Neural cell (in vitro differentiated cells): Measurements from ENCODE around the gene RABGGTB. TPM values are rescaled to one million over a fixed set of nuclear protein-coding genes. Genes with fewer than 3 reads are reported as not detected.
"Not testable (repeated sequence)": the region's sequence is repeated elsewhere in the genome, so short reads cannot be mapped to it uniquely, and the experiment has no call there.

ENCODE experiments used
- H2AFZ ChIP-seq: fragments of 200-600, 300-800 bp; sonication (generic), shearing (Covaris generic); 2 replicates; pipeline ENCODE4 v1.6.0; 2014; ENCODE audit warnings: low read depth, mild to moderate bottlenecking, antibody characterized with exemption, low read length, moderate library complexity
- H3F3A ChIP-seq: fragments of 200-600 bp; shearing (Covaris generic); 2 replicates; pipeline ENCODE4 v1.6.1; 2016; ENCODE audit warnings: mild to moderate bottlenecking, moderate library complexity, mixed read lengths, antibody characterized with exemption, low read length; ENCODE audit not compliant: insufficient read depth, poor library complexity, severe bottlenecking
- H3K27ac ChIP-seq: fragments of 200-600, 300-800 bp; sonication (generic), shearing (Covaris generic); 2 replicates; pipeline ENCODE4 v1.5.1; 2014; ENCODE audit warnings: mild to moderate bottlenecking, low read length, moderate library complexity
- H3K27me3 ChIP-seq: fragments of 300-800, 200-600 bp; sonication (generic), shearing (Covaris generic); 2 replicates; pipeline ENCODE4 v1.6.0; 2014; ENCODE audit warnings: mild to moderate bottlenecking, low read depth, low read length, moderate library complexity; ENCODE audit not compliant: insufficient read depth
- H3K36me3 ChIP-seq: fragments of 300-800, 200-600 bp; sonication (generic), shearing (Covaris generic); 2 replicates; pipeline ENCODE4 v1.5.1; 2014; ENCODE audit warnings: mild to moderate bottlenecking, antibody characterized with exemption, low read length, moderate library complexity; ENCODE audit not compliant: insufficient read depth
- H3K4me2 ChIP-seq: fragments of 300-800, 200-600 bp; sonication (generic), shearing (Covaris generic); 2 replicates; pipeline ENCODE4 v1.6.0; 2014; ENCODE audit warnings: mild to moderate bottlenecking, low read length
- H3K4me3 ChIP-seq: fragments of 300-800, 200-600 bp; sonication (generic), shearing (Covaris generic); 2 replicates; pipeline ENCODE4 v1.5.1; 2014; ENCODE audit warnings: mild to moderate bottlenecking, low read length, moderate library complexity
- H3K79me2 ChIP-seq: fragments of 200-600 bp; shearing (Covaris generic); replicated peaks from 2 replicates; pipeline ENCODE4 v1.6.0; 2014; ENCODE audit warnings: mild to moderate bottlenecking, low read length, moderate library complexity; ENCODE audit not compliant: insufficient read depth
- H3K9ac ChIP-seq: fragments of 300-800, 200-600 bp; sonication (generic), shearing (Covaris generic); 2 replicates; pipeline ENCODE4 v1.6.1; 2016; ENCODE audit warnings: mild to moderate bottlenecking, low read length, mixed read lengths
- H3K9me2 ChIP-seq: fragments of 200-600 bp; shearing (Covaris generic); 2 replicates; pipeline ENCODE4 v1.6.1; 2016; ENCODE audit warnings: mild to moderate bottlenecking, low read length, mixed read lengths; ENCODE audit not compliant: insufficient read depth
- H3K9me3 ChIP-seq: fragments of 200-600, 300-800 bp; sonication (generic), shearing (Covaris generic); 2 replicates; pipeline ENCODE4 v1.6.1; 2016; ENCODE audit warnings: mild to moderate bottlenecking, mixed run types, low read length, moderate library complexity, mixed read lengths
- H4K20me1 ChIP-seq: fragments of 200-600 bp; shearing (Covaris generic); 2 replicates; pipeline ENCODE4 v1.6.1; 2016; ENCODE audit warnings: mild to moderate bottlenecking, mixed run types; ENCODE audit not compliant: insufficient read depth
- EP300 ChIP-seq: fragments of 450-650 bp; conservative IDR thresholded peaks from 2 replicates; pipeline ENCODE4 v1.6.1; 2014; ENCODE audit warnings: antibody characterized with exemption, mild to moderate bottlenecking, moderate library complexity; ENCODE audit not compliant: poor library complexity, severe bottlenecking
- POLR2AphosphoS5 ChIP-seq: IDR thresholded peaks from 2 replicates; pipeline ENCODE4 v1.6.1; 2012
- RAD21 ChIP-seq: fragments of 450-650 bp; conservative IDR thresholded peaks from 2 replicates; pipeline ENCODE4 v1.6.1; 2014; ENCODE audit warnings: antibody characterized with exemption, mild to moderate bottlenecking, moderate library complexity
- SMC3 ChIP-seq: fragments of 450-650 bp; conservative IDR thresholded peaks from 2 replicates; pipeline ENCODE4 v1.6.1; 2014; ENCODE audit warnings: antibody characterized with exemption, mild to moderate bottlenecking, moderate library complexity; ENCODE audit not compliant: poor library complexity
- polyA plus RNA-seq: library from polyadenylated mRNA; depleted of rRNA; stranded (reverse); fragments of >200 nt; gene quantifications from 2 replicates; pipeline ENCODE4 v1.2.3, GENCODE V29; 2014

RABGGTB gene
- polyA plus RNA-seq, 1 donor from 2014 or later, result 132 TPM

GRCh38 chr1:75771978-75772377 lies 14.1 kb upstream of the RABGGTB start:
- TF ChIP-seq SMC3 (no peak), EP300 (no peak), RAD21 (no peak), POLR2AphosphoS5 (no peak)

GRCh38 chr1:75777812-75778211 lies 8.2 kb upstream of the RABGGTB start:
- H3K9me2 ChIP-seq, H2AFZ ChIP-seq, H3K27me3 ChIP-seq, H3K79me2 ChIP-seq, H3F3A ChIP-seq, H3K36me3 ChIP-seq, H3K4me2 ChIP-seq, H4K20me1 ChIP-seq, H3K9me3 ChIP-seq, H3K9ac ChIP-seq, H3K4me3 ChIP-seq, H3K27ac ChIP-seq: not testable (repeated sequence)

More at GRCh38 chr1:75771978-75772377, 14.1 kb upstream of the RABGGTB start:
- Histone ChIP-seq H4K20me1 (no peaks in the 10 kb centered on the region), H3K27me3 (no peaks in the 10 kb centered on the region), H3F3A (no peaks in the 10 kb centered on the region), H2AFZ (no peak overlapping the region), H3K9me2 (no peaks in the 10 kb centered on the region), H3K27ac (no peak overlapping the region), H3K36me3 (no peaks in the 10 kb centered on the region), H3K9me3 (no peaks in the 10 kb centered on the region), H3K9ac (no peak overlapping the region), H3K4me3 (no peak overlapping the region), H3K4me2 (no peak overlapping the region), H3K79me2 (no peaks in the 10 kb centered on the region)

GRCh38 chr1:75778694-75779093 lies 7.4 kb upstream of the RABGGTB start:
- H3K27me3 ChIP-seq, H3K36me3 ChIP-seq, H3K9me3 ChIP-seq, H4K20me1 ChIP-seq, H3F3A ChIP-seq, H3K4me3 ChIP-seq, H3K9ac ChIP-seq, H3K9me2 ChIP-seq, H2AFZ ChIP-seq, H3K79me2 ChIP-seq, H3K27ac ChIP-seq, H3K4me2 ChIP-seq: not testable (repeated sequence)

GRCh38 chr1:75780183-75780582 lies 5.9 kb upstream of the RABGGTB start:
- not testable (repeated sequence) for H3K27ac ChIP-seq, H3K4me2 ChIP-seq, H3K27me3 ChIP-seq, H3K79me2 ChIP-seq, H3K9me3 ChIP-seq, H4K20me1 ChIP-seq, H3F3A ChIP-seq, H3K4me3 ChIP-seq, H2AFZ ChIP-seq, H3K9ac ChIP-seq, H3K9me2 ChIP-seq, H3K36me3 ChIP-seq

- not testable (repeated sequence) for H3K4me2 ChIP-seq, H3K27me3 ChIP-seq
Measured at GRCh38 chr1:75783920-75784319, 2.1 kb upstream of the RABGGTB start.

More at GRCh38 chr1:75783920-75784319, 2.1 kb upstream of the RABGGTB start:
- H3K27ac ChIP-seq, H3F3A ChIP-seq, H3K36me3 ChIP-seq, H4K20me1 ChIP-seq, H3K9me2 ChIP-seq, H2AFZ ChIP-seq, H3K9ac ChIP-seq, H3K9me3 ChIP-seq, H3K4me3 ChIP-seq: not testable (repeated sequence)
- H3K79me2 ChIP-seq, result peaks cover 27% of the 10 kb centered on the region
